Measurements from ENCODE around the gene GRID2IP. TPM values are rescaled to one million over a fixed set of nuclear protein-coding genes. Genes with fewer than 3 reads are reported as not detected.

The GRID2IP gene
- total RNA-seq, 1 donor from 2014 or later: 0.13 TPM

DNA sequence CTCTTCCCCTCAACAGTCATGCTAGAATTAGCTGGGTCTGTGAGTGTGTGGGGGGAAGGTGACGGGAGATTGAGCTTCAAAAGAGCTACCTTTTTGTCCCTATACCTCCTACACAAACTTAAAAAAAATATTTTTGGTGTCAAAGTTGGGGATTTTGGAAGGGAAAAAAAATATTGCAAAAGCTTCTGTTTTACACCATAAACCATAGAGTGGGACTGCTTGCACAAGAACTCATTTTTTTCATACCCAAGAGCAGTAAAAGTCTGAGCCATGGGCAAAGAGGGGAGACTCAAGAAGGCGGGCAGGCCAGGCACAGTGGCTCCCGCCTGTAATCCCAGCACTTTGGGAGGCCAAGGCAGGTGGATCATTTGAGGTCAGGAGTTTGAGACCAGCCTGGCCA, 16.6 kb upstream of the GRID2IP start:
- H3K36me3 Mint-ChIP-seq (ENCODE audit: unreplicated experiment): no peaks in the 10 kb centered on the region
- no peak overlapping the region for H3K27ac Mint-ChIP-seq (ENCODE audit: unreplicated experiment)
- TF ChIP-seq, protein P1, sequence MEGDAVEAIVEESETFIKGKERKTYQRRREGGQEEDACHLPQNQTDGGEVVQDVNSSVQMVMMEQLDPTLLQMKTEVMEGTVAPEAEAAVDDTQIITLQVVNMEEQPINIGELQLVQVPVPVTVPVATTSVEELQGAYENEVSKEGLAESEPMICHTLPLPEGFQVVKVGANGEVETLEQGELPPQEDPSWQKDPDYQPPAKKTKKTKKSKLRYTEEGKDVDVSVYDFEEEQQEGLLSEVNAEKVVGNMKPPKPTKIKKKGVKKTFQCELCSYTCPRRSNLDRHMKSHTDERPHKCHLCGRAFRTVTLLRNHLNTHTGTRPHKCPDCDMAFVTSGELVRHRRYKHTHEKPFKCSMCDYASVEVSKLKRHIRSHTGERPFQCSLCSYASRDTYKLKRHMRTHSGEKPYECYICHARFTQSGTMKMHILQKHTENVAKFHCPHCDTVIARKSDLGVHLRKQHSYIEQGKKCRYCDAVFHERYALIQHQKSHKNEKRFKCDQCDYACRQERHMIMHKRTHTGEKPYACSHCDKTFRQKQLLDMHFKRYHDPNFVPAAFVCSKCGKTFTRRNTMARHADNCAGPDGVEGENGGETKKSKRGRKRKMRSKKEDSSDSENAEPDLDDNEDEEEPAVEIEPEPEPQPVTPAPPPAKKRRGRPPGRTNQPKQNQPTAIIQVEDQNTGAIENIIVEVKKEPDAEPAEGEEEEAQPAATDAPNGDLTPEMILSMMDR (IDR thresholded peaks at IDR 0.05): no peak
- no peaks in the 10 kb centered on the region for H3K9me3 Mint-ChIP-seq (ENCODE audit: unreplicated experiment)
- no peak overlapping the region for H3K4me3 Mint-ChIP-seq (ENCODE audit: unreplicated experiment)
- no peak for DNase-seq (ENCODE audit: extremely low spot score, unreplicated experiment)
- H3K27me3 Mint-ChIP-seq (ENCODE audit: unreplicated experiment): no peaks in the 10 kb centered on the region
- H3K4me1 Mint-ChIP-seq (ENCODE audit: unreplicated experiment): no peaks in the 10 kb centered on the region

DNA sequence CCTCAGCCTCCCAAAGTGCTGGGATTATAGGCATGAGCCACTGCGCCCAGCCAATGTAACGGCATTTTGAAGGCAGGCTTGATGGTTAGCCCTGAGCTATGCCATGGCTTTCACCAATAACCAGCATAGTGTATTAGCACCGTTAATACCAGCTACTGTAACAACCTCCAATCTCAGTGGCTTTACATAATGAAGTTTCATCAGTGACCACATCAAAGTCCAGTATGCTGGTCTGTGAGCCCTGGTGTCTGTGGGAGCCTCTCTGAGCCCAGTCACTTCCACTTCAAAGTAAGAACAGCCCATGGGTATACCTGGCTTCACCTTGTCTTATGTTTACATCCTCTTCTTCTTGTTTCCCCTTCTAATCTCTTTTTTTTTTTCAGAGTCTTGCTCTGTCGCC, 14.4 kb upstream of the GRID2IP start:
- H3K9me3 Mint-ChIP-seq (ENCODE audit: unreplicated experiment): no peaks in the 10 kb centered on the region
- no peaks in the 10 kb centered on the region for H3K27me3 Mint-ChIP-seq (ENCODE audit: unreplicated experiment)
- no peak for DNase-seq (ENCODE audit: extremely low spot score, unreplicated experiment)
- H3K4me3 Mint-ChIP-seq (ENCODE audit: unreplicated experiment): no peak overlapping the region
- H3K4me1 Mint-ChIP-seq (ENCODE audit: unreplicated experiment): no peaks in the 10 kb centered on the region
- TF ChIP-seq, protein P1 (IDR thresholded peaks at IDR 0.05): no peak
- no peaks in the 10 kb centered on the region for H3K36me3 Mint-ChIP-seq (ENCODE audit: unreplicated experiment)
- H3K27ac Mint-ChIP-seq (ENCODE audit: unreplicated experiment): no peak overlapping the region

DNA sequence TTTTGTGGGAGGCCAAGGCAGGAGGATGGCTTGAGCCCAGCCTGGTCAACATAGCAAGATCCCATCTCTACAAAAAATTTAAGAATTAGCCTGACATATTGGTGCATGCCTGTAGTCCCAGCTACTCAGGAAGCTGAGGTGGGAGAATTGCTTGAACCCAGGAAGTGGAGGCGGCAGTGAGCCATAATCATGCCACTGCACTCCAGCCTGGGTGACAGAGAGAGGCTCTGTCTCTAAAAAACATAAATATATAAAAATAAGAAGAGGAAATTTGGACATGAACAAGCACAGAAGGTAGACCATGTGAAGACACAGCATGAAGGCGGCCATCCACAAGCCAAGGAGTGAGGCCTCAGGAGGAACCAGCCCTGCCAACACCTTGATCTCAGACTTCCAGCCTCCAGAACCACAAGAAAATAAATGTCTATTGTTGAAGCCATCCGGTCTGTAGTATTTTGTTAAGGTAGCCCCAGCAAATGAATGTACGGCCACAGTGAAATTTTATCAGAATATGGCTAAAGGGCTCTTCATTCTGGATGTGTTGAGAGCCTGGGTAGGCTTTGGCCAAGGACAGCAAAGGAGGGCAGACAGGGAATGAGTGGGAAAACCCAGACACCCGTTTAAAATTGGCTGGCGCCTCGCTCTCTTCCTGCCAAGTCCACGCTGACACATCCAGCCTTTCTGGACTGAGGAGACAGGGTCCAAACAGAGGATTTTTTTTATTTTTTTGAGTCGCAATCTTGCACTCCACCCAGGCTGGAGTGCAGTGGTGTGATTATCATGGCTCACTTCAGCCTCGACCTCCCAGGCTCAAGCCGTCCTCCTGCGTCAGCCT, 12.9 kb upstream of the GRID2IP start:
- Mint-ChIP-seq H3K27ac (ENCODE audit: unreplicated experiment) (no peak overlapping the region), H3K9me3 (ENCODE audit: unreplicated experiment) (no peaks in the 10 kb centered on the region), H3K4me1 (ENCODE audit: unreplicated experiment) (no peaks in the 10 kb centered on the region), H3K36me3 (ENCODE audit: unreplicated experiment) (no peaks in the 10 kb centered on the region), H3K4me3 (ENCODE audit: unreplicated experiment) (no peak overlapping the region), H3K27me3 (ENCODE audit: unreplicated experiment) (peaks cover 6% of the 10 kb centered on the region)
- DNase-seq (ENCODE audit: extremely low spot score, unreplicated experiment): no peak
- TF ChIP-seq, protein P1 (IDR thresholded peaks at IDR 0.05): no peak

DNA sequence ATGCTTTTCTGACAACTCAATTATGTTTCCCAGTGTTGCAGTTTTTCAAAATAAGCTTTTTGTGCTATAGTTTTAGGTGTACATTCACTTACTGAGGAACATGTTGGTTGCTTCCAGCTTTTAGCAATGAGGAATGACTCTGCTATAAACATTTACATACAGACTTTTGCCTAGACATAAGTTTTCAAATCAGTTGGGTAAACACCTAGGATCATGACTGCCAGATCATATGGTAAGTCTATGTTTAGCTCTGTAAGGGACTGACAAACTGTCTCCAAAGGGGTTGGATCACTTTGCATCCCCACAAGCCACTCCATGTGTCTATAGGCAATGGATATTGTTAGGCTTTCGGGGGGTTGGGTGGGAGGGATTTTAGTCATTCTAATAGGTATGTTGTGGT, 10.8 kb upstream of the GRID2IP start:
- TF ChIP-seq, protein P1 (IDR thresholded peaks at IDR 0.05): no peak
- Mint-ChIP-seq H3K9me3 (ENCODE audit: unreplicated experiment) (no peaks in the 10 kb centered on the region), H3K36me3 (ENCODE audit: unreplicated experiment) (no peaks in the 10 kb centered on the region), H3K4me1 (ENCODE audit: unreplicated experiment) (no peaks in the 10 kb centered on the region), H3K27me3 (ENCODE audit: unreplicated experiment) (peaks cover 6% of the 10 kb centered on the region), H3K4me3 (ENCODE audit: unreplicated experiment) (no peak overlapping the region), H3K27ac (ENCODE audit: unreplicated experiment) (no peak overlapping the region)
- no peak for DNase-seq (ENCODE audit: extremely low spot score, unreplicated experiment)

DNA sequence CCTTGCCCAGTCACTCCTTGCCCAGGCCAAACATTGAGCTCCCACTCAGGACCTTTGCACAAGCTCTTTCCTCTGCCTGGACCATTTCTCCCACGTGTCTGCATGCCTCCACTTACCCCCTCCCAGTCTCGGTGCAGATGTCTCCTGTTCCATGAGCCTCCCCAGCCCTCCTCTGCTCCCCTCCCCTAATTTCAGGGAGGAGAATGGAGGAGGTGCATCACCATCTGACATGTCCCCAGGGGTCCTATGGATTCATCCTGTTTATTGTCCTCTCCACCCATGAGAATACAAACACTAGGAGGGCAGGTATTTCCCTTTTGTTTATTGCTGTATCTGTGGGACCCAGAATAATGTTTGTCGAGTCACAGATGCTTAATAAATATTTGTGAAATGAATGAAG, 8.6 kb upstream of the GRID2IP start:
- H3K9me3 Mint-ChIP-seq (ENCODE audit: unreplicated experiment): no peaks in the 10 kb centered on the region
- H3K27ac Mint-ChIP-seq (ENCODE audit: unreplicated experiment): no peak overlapping the region
- no peak for DNase-seq (ENCODE audit: extremely low spot score, unreplicated experiment)
- H3K36me3 Mint-ChIP-seq (ENCODE audit: unreplicated experiment): no peaks in the 10 kb centered on the region
- no peaks in the 10 kb centered on the region for H3K4me1 Mint-ChIP-seq (ENCODE audit: unreplicated experiment)
- TF ChIP-seq, protein P1 (IDR thresholded peaks at IDR 0.05): no peak
- H3K4me3 Mint-ChIP-seq (ENCODE audit: unreplicated experiment): no peak overlapping the region
- H3K27me3 Mint-ChIP-seq (ENCODE audit: unreplicated experiment): peaks cover 8% of the 10 kb centered on the region
